GF-D8 (cell line): ENCODE results near the gene YKT6.

Experiments used
- DNase-seq: peaks from one replicate; lab custom pipeline; 2025; lab: John Stamatoyannopoulos, UW

YKT6 gene

DNA sequence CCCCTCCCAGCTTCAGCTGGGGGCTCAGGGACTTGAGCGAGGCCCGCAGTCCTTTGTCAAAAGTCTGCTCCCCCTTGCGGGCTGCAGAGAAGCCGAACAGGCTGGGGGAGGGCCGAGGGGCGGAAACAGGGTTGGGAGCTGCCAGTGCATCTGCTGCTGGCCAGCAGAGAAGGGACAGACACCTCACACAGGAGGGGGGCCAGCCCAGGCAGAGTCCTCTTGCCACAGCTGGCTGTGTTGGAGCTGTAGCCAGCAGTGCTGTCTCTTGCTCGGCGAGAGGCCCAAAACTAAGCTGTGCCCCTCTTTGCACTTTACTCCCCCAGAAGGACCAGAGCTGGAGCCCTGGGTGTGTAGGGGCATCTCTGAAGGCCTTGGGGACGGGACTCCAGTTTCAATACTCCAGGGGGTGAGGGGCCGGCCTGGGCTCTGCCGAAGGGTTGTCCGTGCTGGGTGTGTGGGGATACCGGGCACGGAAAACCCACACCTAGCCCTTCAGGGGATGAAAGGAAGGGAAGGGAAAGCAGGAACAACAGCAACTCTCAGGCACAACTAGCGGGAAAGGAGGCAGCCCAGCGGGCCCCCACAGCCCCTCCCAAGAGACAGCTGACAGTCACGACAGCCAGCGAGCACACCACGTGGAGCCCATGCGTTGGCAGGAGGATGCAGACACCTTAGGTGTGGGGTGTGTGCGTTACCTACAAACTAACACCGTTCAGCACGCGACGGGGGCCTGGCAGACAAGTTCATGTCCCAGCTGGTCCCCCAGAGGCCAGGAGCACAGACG, 17.8 kb downstream of the YKT6 start:
- no peak for DNase-seq

DNA sequence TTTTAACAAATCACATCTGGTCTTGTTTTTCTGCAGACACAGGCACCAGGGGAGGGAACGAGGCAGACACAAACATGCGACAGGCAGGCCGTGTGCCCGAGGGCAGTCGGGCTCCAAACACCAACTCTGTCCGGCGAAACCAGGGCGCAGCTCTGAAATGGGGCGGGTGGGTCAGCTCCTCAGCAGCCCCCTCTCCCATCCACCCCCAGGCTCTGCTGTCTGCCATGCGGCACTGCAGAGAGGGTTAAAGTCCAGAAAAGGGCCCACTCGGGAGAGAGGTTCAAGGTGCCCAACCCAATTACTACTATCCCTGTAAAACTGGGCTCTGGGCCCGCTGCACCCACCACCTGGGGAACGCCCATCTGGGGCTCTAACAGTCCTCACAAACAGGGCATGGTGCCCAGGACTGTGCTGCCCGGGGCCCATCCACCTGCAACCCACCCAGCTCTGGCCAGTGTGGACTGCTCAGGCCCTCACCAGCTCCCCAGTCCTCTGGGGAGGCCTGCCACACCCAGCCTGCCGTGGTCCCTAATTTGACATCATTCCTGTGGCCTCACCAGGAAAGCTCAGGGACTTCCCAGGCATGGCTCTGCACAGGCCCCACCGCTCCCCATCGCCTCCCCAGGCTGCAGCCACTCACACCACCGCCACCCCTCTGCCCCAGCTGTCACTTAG, 18.7 kb downstream of the YKT6 start:
- DNase-seq, result no peak

DNA sequence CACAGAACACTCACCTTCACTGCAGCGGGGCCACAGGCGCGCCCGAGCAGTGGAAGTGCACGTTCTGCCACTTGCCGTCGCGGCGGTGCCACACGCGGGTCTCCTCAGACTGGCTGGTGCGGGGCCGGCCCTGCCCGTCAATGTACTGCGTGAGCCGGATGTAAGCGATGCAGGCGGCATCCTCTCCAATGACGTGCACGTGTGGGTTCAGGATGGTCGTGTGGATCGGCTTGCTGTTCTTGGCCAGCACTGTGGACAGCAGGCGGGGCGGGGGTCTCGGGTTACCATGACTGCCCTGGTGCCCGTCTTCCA, 19.2 kb downstream of the YKT6 start:
- DNase-seq, result no peak

DNA sequence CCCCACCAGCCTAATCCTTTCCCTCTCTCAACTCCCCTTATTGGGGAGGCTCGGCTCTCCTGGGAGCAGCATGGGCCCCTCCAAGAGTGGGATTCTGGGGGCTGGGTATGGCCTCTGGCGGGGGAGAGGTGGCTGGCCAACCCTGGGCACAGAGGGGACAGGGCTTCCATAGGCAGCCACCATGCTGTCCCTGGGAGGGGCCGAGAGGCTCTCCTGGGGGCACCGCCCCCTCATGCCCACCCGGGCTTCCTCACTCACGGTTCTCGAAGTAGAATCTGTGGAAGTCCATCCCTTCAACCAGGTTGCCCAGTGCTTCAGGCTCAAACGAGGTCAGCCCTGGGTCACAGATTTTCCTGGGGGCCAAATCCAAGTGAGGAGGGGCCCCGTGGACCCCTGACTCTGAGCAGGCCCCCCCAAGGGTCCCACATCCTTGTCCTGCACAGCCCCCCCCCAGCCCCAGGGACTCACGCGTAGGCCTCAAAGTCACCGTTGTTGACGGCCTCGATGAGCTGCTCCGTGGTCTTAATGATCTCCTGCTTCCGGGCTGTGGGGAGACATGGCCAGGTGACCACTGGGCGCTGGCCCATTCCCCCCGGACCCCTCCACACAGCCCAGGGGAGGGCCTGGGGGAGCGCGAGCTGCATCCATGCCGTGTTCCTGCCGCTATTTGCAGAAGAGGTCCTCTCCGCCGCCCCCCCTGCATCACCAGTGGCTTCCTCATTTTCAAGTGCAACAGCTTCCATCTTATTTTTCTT, 19.8 kb downstream of the YKT6 start:
- no peak for DNase-seq

DNA sequence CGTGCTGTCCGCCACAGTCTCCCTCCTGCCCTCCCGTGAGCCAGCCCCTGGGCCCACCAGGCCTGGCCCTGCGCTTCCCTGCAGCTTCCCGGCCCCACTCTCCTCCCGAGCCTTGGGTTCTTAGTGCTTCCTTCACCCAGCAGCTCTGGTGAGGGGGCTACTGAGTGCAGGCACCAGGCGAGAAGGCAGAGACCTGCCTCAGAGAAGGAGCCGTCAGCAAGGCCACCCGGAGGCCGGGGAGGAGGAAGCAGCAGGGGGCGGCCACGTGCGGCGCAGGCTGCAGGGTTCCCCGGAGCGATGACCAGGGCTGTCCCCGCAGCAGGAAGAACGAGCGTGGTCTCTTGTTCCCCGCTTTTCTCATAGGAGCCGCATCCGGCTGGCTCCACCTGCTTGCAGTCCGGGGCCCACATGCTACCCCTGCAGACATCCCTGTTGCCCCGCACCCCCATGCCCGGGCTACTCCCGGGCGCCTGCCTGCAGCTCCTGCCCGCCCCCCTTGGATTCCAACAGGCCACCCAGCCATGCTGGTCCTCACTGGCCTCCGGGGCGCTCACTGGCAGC, 20.5 kb downstream of the YKT6 start:
- DNase-seq, result no peak

DNA sequence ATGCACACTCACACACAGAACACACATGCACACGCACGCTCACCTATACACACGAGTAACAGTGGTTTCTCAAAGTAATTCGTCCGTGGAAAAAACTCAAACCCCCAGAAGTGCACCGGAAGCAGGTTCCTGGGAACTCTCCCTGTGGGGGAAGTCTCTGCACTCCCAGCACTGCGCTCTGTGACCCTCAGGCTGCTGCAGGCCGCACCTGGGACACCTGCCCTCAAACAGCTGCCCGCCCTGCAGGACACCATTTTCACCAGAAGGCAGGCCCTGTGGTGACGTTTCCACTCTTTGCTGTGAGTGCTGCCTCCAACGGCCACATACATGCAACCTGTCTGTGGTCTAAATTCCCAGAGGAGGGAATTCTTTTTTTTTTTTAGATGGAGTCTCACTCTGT, 21.3 kb downstream of the YKT6 start:
- no peak for DNase-seq

DNA sequence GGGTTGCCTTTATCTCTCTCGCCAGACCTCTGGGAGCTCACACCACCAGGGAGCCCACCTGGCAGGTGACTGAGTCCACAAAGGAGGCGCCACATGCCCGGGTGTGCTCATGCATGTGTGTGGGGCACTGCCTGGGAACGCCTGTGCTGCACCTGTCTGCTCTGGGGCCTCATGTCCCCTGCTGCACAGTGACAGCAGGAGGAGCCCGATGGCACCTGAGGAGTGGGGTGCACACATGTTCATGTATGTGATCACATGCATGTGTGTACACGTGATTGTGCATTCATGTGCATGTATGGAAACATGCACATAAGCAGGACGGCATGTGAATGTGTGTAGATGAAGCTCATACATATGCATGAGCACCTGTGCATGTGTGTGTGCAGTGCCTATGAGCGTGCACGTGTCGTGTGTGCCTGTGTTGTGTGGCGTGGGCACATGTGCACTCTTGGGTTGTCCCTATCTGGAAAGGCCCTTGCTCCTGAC, 22.0 kb downstream of the YKT6 start:
- no peak for DNase-seq

DNA sequence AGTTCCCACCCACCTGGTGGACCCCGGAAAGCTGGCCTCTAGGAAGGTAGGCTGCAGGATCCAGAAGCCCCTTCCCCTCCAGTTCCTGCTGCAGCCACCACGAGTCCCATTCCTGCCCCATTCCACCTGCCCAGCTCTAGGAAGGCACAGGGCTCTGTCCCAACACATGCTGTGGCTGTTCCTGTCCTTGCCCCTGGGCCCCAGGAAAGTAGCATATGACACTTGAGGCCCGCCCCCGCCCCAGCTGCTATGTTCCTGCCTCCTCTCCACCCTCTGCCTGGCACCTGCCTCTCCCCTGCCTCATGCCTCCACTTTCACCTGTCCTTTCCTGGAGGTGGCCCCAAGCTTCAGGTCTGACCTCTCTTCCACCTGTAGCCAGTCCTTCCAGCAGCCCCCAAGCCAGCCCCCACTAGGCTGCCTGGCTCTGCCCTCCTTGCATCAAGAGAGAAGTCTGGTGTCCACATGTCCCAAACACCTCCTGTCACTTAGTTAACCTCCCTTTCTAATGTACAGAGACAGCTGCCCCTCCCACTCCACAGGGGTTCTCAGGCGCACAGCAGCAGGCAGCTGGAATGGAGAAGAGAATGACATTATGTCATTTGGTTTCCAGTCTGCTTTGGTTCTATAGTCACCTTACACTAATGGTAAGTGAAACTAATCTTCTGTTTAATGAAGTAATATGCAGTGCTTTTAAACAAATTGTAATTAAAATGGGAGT, 22.7 kb downstream of the YKT6 start:
- no peak for DNase-seq

DNA sequence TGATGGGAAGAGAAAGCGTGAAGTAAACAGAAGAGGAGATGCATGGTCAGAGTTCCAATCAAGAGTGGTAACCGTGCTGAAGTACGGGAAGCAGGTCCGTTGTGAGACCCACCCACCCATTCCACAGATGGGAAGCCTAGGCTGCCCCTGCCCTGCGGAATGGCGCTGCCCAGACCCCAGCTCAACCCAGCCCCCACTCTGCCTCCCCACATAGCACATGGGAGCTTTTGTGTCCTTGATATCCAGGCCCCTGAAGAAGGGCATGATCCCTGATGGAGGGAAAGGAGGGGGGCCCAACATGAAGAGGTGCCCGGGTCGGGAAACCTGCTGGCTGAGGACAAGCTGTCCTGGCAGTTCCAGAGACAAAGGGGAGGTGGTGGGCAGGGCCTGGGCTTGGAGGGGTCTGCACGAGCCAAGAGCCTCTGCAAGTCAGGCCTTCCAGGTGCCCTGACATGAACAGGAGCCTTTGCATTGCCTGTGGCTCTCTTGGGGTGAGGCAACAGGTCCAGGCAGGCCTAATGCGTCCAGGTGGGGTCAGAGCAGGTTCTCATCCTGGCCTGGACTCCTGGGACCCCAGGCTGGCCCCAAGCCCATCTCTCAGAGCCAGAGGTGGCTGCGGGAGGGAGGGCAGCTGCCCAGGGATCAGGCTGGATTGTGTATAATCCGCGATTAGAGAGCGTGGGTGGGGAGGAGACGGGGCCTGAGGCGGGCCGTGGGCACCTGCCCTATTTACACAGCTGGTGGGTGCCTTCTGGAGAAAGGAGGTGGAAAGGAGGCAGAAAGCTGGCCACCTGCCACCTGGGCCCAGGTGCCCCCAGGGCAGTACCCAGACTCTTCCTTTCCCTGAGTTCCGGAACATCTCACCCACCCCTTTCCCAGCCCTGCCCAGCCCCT, 23.5 kb downstream of the YKT6 start:
- no peak for DNase-seq

DNA sequence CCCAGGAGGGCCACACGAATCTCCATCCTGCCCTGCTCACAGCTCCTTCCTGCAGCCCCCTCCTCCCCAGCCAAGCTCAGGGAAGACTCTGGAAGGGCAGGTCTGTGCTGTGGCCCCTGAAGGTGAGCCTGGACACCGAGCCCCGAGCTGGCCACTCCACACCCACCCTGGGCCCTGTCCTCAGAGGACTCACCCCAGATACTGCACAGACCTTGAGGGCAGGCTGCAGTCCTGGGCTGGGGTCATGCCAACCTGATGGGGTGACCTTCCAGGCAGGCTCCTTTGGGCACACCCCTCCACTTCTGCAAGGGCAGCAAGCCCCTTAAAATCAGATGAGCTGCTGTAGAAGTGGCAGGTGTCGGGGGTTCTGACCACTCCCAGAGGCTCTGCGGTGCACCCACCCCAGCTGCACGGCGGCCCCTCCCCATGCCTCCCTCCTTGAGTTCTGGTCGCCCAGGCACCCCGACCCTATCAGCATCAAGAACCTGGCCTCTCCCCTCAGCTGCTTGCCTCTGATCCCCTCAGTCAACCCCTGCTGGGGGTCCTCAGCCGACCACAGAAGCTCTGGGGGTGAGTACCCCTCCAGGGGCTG, 24.3 kb downstream of the YKT6 start:
- DNase-seq, result no peak

DNA sequence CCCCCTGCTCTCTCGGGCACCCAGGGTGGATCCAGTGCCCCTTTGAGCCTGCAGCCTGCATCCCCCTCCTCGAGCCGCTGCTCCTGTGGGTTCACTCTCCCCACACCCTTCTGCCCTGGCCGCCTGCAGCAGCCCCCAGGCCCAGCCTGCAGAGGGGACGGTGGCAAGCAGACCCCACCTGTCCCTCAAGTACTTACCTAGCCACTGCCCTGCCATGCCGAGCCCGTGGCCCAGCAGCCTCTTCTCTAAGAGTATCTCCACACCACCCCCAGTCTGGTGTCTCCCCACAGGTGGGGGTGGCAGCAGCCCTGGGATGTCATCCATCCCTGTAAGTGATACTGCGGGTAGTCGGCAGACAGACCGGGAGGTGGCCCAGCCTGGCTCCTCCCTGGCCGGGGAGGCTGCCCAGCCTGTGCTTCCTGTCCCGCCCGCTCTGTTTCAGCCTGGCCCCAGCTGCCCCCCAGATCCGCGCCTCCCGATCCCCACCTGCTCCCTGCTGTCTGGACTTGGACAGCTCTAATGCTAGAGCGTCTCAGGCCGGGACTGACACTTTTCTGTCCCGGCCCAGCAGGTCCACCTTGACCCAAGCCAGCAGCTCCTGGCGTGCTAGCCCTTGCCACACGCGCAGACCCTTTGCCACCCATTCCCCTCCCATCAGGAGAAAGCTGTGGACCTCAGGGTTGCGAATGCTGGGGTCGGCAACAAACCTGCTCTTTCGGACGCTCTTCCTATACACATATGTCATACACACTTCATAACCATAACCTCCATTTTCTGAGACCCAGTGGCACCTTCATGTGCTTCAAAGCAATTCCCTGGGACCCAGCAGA, 25.0 kb downstream of the YKT6 start:
- no peak for DNase-seq

DNA sequence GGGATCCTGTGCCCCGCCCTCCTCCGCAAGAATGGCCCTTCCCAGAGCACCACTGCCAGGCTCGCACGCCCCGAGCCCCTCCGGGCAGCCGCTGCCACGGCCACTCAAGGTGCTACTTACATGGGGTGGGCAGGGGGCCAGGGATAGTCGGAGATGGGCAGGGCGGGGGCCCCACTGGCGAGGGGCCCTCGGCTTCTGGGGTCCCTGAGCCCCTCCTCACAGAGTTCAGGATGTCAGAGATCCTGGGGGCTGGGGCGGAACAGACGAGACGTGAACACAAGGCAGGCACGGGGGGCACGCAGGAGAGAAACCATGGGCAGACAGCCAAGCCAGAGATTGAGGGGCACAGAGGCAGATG, 25.6 kb downstream of the YKT6 start:
- no peak for DNase-seq

DNA sequence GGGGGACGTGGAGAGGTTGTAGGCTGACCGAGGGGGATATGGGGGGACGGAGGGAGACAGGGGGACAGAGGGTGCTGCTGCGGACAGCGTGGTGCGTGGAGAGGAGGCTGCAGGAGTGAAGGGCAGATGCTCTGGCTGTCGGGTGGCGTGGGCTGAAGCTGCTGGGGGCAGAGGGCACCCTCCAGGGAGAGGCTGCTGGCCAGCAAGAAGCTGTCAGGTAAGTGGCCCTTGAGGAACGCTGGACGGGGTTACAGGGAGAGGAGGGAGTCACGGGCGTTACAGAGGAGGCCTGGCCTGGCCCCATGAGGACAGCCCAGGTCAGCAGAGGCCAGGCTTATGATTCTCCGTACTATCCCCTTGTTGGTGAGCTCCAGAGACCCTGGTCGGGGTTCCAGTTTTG, 27.1 kb downstream of the YKT6 start:
- no peak for DNase-seq

DNA sequence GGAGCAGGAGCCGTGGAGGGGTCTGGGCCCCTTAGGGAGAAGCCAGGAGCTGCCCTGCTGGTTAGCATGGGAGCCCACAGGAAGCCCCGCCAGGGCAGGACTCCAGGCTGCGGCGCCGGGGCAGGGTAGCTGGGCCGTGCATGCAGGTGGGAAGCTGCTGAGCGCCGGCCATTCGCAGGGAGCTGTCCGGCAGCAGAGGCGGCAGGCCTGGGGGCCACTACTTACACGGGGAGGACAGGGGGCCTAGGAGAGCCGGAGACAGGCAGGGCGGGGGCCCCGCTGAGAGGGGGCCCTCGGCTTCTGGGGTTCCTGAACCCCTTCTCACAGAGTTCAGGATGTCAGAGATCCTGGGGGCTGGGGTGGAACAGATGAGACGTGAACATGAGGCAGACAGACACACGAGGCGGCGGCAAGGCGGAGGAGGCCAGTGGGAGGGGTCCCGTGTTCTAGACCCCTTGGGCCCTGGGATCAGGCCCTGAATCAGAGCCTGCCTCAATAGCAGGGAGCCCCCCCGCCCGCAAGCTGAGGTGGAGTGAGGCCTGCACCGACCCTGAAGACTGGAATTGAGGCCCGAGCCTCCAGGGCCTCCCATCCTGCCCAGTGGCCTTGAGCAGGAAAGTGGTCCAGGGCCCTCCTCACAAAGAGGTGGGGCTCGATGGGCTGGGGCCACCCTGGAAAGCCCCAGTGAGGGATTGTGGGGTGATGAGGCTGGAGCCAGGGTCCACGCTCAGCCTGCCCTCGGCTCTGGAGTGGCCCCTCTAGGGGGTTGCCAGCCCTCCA, 28.0 kb downstream of the YKT6 start:
- DNase-seq, result no peak

DNA sequence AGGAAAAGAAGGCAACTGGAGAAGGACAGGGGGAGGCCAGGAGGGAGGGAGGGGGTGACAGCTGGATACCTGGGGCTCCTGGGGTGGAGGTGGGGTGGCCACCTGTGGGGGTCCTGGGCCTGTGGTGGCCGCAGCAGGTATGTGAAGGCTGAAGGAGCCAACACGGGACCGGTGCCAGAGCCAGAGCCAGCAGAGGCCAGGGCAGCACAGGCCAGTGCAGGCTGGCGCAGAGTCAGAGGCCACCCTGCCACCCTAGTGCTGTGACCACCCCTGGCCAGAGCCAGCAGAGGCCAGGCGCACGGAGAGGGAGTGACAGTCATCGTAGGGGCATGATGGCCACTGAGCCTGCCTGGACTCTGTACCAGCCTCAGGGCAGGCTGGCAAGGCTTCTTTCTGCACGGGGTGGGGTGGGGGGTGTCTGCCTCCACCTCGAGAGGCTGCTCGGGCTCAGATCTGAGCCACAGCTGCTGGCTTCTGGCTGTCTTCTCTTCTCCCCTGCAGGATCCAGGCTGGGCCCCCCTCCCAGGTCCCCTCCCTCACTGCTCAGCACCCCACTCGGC, 28.8 kb downstream of the YKT6 start:
- DNase-seq, result no peak

DNA sequence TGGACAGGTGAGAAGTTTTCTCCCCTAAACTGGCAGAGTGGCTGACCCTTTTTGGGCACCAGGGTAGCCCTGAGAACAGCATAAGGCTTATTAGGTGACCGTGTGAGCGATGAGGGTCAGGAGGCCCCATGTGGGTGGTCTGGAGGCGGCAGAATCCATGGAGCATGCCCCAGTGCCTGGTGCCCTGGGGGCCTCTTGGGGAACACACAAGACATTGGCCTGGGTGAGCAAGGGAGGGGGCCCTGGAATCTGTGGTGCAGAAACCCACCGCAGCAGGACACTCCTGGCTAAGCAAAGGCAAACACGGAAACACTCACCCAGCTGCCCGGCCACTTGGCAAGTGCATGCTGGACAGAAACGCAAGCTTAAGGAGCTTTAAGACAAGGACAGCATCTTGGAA, 29.5 kb downstream of the YKT6 start:
- DNase-seq, result no peak

DNA sequence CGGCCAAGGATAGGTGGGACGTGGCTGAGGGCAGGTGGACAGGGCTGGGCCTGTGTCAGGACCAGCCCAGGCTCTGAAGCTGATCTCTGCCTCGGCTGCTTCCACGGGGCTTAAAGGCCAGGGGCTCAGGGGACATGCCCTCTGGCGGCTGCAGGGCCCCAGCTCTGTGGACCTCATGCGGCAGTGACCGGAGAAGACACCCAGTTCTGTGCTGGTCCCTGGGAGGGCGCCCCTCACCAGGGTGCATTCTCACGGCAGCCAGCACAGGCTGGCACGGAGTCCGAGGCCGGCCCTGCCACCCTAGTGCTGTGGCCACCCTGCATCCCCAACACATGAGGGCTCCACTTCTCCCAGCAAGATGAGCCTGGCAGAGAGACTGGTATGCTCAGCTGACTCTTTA, 30.3 kb downstream of the YKT6 start:
- DNase-seq, result no peak

DNA sequence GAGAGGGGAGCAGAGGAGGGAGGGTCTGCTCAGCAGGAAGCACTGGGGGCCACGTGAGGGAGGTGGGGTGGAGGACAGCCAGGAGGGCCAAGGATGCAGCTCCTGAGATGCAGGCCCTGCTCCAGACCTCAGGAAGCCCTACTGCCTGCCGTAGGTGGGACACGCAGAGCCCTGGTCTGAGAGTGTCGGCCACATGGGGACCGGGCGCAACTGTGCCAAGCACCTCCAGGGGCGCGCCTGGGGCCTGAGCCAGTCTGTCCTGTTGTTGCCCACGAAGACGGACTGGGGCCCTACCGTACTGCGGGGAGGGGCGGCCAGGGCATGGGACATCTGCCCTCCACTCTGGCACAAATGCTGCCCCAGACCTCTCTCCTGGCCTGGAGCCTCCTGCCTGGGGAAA, 31.6 kb downstream of the YKT6 start:
- no peak for DNase-seq
